Germinal center (tissue), 1 donor: Measurements from ENCODE around the gene TRIM61.
A peak's percentile ranks its signal among the peaks of the same experiment; 100 is the strongest.
"Not testable (repeated sequence)": the region's sequence is repeated elsewhere in the genome, so short reads cannot be mapped to it uniquely, and the experiment has no call there.

Experiments
- DNase-seq: peaks from one replicate; pipeline ENCODE4 v3.0.0; 2012; ENCODE audit warnings: mixed read lengths, low spot score

TRIM61 gene

GRCh38 chr4:164977243-164978164, at the start of gene TRIM61:
Gene TRIM61 (minus strand): TSS chr4:164977657. CDS start chr4:164970002, 7,655 bp downstream.
- DNase-seq, result peak; percentile 56

DNA sequence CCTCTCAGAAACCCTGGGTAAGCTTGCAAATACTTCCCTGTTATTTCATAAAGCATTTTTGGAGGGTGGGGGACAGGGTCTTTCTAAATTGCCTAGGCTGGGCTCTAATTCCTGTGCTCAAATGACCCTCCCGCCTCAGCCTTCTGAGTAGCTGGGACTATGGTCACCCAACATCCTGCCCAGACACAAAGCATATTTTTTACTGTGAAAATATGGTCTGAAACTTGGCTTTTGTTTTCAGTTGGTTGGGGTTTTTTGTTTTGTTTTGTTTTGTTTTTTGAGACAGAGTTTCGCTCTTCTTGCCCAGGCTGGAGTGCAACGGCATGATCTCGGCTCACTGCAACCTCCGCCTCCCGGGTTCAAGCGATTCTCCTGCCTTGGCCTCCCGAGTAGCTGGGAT, 48.3 kb upstream of the TRIM61 start:
- not testable (repeated sequence) for DNase-seq

DNA sequence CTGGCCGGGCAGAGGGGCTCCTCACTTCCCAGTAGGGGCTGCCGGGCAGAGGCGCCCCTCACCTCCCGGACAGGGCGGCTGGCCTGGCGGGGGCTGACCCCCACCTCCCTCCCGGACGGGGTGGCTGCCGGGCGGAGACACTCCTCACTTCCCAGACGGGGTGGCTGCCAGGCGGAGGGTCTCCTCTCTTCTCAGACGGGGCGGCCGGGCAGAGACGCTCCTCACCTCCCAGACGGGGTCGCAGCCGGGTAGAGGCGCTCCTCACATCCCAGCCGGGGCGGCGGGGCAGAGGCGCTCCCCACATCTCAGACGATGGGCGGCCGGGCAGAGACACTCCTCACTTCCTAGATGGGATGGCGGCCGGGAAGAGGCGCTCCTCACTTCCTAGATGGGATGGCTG, 42.5 kb upstream of the TRIM61 start:
- not testable (repeated sequence) for DNase-seq

DNA sequence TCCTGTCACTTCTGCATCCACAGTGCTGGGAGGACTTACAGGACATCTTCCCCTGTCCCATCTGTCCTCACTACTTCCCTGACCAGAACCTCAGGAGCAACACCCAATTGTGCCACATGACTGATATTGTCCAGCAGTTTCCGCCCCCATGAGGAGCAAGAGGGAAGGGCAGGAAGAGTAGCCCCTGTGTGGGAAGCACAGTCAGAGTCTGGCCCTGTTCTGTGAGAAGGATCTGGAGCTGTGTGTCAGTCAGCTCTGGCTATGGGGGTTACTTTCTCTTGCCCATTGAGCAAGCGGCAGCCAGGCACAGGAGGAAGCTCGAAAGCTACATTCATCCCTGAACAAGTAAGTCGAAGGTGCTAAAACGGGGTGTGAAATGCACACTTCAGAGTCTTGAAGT, 39.5 kb upstream of the TRIM61 start:
- DNase-seq, result no peak

DNA sequence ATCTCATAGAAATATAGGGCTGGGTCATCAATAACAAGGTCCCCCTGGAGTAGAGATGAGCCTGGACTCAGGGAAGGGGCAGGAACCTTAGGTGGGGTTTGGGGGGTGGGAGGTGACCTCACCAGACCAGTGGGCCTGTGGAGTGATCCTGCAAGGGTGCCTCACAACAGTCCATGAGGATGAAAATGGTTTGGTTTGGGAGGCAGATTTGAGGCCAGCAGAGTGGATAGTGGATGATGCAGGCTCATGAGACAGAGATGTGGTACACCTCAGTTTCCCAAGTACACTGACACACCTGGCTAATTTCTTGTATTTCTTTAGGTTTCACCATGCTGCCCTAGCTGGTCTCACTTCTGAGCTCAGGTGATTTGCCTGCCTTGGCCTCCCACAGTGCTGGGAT, 36.2 kb upstream of the TRIM61 start:
- no peak for DNase-seq

DNA sequence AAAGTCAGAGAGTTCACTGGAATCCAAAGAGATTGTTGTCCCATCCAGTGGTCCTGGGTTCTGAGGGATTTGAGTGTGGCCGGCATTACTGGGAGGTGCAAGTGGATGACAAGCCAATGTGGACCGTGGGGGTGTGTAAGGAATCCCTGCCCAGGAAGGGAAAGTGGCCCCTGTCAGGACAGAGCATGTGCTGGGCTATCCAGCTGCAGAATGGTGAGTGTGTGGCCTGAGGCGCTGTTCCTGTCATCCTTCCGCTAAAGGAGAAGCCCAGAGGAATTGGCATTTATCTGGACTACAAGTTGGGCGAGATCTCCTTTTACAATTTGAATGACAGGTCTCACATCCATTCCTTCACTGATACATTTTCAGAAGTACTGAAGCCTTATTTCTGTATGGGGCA, 33.9 kb upstream of the TRIM61 start:
- DNase-seq, result no peak

- no peak for DNase-seq
Observed at GRCh38 chr4:165010991-165011390, 33.5 kb upstream of the TRIM61 start.

DNA sequence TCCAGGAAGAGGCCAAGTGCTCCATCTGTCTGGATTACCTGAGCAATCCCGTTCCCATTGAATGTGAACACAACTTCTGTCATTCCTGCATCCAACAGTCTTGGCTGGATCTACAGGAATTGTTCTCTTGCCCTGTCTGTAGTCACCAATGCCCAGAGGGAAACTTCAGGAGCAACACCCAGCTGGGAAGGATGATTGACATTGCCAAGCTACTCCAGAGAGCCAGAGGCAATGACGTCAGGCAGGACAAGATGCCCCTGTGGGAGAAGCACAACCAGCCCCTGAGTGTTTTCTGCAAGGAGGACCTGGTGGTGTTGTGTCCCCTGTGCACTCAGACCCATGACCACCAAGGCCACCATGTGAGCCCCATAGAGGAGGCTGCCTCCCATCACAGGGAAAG, 33.0 kb upstream of the TRIM61 start:
- DNase-seq, result no peak

DNA sequence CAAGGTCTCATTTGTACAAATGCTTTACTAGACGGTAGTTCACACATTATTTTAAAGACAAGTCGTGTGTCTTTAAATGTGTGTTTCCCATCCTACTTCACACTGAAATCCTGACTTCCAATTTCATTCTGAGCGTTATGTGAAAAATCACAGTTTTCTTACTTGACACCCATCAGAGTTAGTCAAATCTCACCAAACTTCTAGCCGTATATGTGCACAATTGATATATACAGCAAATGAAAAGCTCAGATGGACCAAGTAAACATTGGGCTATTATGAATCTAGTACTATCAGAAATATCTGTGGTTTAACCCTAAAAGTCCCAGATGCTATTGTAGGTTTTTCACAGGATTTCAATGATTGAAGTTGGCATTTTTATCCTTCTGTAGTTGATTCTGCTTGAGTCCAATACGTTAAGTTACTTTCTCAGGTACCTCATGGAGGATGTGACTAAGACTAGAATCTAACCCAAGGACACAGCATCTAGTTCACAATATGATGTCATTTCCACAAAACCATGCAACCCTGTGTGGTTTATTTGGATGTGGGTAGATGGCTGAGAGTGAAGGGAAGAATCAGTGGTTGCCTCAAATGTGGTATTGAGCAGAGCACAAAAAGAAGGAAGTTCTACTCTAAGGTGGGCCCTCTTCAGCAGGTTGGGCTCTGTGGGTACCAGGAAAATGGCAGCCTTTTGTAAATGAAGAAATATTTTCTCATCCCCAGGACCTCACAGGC, 32.2 kb upstream of the TRIM61 start:
- DNase-seq, result no peak

DNA sequence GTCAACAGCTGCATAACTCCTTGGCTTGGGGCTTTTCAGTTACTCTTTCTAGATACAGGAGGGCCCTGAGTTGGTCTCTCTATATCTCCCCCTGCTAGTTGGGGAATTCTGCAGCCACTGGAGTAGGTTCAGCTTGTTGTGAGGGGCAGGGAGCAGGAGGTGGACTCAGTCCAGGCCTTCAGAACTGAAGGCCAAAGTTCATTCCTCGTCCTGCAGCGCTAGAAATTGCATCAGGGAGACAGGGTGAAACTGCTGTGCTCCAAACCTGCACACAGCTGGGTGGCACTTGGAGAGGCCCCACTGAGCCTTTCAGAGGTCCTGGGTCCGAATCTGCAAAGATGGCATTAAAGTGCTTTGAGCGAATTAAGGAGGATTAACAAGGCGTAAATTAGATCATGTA, 29.4 kb upstream of the TRIM61 start:
- no peak for DNase-seq

GRCh38 chr4:165006456-165006855, 29.0 kb upstream of the TRIM61 start:
- no peak for DNase-seq

GRCh38 chr4:165005352-165005925, 28.0 kb upstream of the TRIM61 start:
- no peak for DNase-seq

DNA sequence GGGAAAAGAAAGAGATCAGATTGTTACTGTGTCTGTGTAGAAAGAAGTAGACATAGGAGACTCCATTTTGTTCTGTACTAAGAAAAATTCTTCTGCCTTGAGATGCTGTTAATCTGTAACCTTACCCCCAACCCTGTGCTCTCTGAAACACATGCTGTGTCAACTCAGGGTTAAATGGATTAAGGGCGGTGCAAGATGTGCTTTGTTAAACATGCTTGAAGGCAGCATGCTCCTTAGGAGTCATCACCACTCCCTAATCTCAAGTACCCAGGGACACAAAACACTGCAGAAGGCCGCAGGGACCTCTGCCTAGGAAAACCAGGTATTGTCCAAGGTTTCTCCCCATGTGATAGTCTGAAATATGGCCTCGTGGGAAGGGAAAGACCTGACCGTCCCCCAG, 24.5 kb upstream of the TRIM61 start:
- DNase-seq, result not testable (repeated sequence)

DNA sequence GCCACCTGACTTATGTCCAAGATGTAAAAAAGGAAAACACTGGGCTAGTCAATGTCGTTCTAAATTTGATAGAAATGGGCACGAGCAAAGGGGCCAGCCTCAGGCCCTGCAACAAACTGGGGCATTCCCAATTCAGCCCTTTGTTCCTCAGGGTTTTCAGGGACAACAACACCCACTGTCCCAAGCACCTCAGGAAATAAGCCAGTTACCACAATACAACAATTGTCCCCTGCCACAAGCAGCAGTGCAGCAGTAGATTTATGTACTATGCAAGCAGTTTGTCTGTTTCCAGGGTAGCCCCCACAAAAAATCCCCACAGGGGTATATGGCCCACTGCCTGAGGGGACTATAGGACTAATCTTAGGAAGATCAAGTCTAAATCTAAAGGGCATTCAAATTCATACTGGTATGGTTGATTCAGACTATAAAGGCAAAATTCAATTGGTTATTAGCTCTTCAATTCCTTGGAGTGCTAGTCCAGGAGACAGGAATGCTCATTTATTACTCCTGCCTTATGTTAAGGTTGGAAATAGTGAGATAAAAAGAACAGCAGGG, 21.1 kb upstream of the TRIM61 start:
- not testable (repeated sequence) for DNase-seq

GRCh38 chr4:164997941-164998340, 20.5 kb upstream of the TRIM61 start:
- no peak for DNase-seq

DNA sequence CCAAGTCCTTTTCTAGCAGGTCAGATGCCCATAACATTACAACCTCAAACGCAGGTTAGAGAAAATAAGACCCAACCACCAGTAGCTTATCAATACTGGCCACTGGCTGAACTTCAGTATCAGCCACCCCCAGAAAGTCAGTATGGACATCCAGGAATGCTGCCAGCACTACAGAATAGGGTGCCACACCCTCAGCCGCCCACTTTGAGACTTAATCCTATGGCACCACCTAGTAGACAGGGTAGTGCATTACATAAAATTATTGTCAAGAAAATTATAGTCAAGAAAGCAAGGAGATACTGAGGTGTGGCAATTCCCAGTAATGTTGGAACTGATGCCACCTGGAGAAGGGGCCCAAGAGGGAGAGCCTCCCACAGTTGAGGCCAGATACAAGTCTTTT, 19.9 kb upstream of the TRIM61 start:
- DNase-seq, result no peak

DNA sequence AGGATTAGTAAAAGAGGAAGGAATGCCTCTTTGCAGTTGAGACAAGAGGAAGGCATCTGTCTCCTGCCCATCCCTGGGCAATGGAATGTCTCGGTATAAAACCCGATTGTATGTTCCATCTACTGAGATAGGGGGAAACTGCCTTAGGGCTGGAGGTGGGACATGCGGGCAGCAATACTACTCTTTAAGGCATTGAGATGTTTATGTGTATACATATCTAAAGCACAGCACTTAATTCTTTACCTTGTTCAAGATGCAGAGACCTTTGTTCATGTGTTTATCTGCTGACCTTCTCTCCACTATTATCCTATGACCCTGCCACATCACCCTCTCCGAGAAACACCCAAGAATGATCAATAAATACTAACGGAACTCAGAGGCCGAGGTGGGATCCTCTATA, 18.7 kb upstream of the TRIM61 start:
- DNase-seq, result not testable (repeated sequence)

DNA sequence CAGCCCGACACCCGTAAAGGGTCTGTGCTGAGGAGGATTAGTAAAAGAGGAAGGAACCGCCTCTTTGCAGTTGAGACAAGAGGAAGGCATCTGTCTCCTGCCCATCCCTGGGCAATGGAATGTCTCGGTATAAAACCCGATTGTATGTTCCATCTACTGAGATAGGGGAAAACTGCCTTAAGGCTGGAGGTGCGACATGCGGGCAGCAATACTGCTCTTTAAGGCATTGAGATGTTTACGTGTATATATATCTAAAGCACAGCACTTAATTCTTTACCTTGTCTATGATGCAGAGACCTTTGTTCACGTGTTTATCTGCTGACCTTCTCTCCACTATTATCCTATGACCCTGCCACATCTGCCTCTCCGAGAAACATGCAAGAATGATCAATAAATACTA, 13.3 kb upstream of the TRIM61 start:
- not testable (repeated sequence) for DNase-seq

GRCh38 chr4:164989471-164989870, 12.0 kb upstream of the TRIM61 start:
- no peak for DNase-seq

DNA sequence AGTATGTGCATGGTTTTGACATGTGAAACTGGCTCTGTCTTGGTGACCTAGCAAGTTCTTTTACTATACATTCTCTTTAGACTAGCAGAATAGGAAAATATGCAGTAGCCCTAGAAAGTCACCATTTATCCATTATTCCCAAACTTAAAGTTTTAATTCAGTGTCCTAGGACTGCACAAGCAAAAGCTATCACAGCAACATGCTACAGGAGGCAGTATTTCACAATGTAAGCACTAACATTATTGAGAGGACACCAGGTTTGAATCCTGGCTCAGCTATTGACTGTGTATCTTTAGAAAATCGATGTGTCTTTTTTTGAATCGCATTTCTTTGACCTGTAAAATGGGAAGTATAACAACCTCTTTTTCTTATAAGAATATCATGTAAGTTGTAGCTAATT, 5.5 kb downstream of the TRIM61 start:
- not testable (repeated sequence) for DNase-seq

- no peak for DNase-seq
Observed at GRCh38 chr4:164959896-164960295, 17.6 kb downstream of the TRIM61 start.

GRCh38 chr4:164959421-164959820, 18.0 kb downstream of the TRIM61 start:
- DNase-seq, result not testable (repeated sequence)
